Measurements from ENCODE around the gene RALA.

- TF ChIP-seq EZH2 (IDR thresholded peaks at IDR 0.05; ENCODE audit: low read depth) = no peak
- TF ChIP-seq CTCF (conservative IDR thresholded peaks at IDR 0.05) = no peak
Observed at GRCh38 chr7:39637963-39638485, 14.7 kb downstream of the RALA start.
